ENCODE measurements around the gene THSD4. TPM values are rescaled to one million over a fixed set of nuclear protein-coding genes. Genes with fewer than 3 reads are reported as not detected.

Gene THSD4
- total and polyA plus RNA-seq, 9 of the 15 experiments (the other 6 are each of a cell fraction or from before 2014, with no cell fraction given), result 0.04 TPM; not detected in 5

GRCh38 chr15:71219101-71219500, 103.8 kb downstream of the THSD4 start:
- ChIA-PET POLR2A (no interaction called here), CTCF (ENCODE audit: low intra/inter-chr PET ratio) (no interaction called here)
- in situ Hi-C loops (cut with MboI) (no loop called here), intact Hi-C loops (cut with micrococcal nuclease) (no loop called here)
- Histone ChIP-seq H2AFZ (ENCODE audit: low read depth, low read length) (no peak overlapping the region), H3K4me2 (ENCODE audit: insufficient read depth, low read length) (no peak overlapping the region), H3K9me3 (replicated peaks; ENCODE audit: control insufficient read depth, insufficient read depth, low read depth, low read length) (no peaks in the 10 kb centered on the region), H3K4me3 (no peak overlapping the region), H3K9me1 (ENCODE audit: control insufficient read depth, insufficient read depth, low read length) (no peaks in the 10 kb centered on the region), H4K20me1 (replicated peaks; ENCODE audit: control insufficient read depth, insufficient read depth, low read length) (no peaks in the 10 kb centered on the region), H3K4me1 (replicated peaks in 1 of 2; ENCODE audit: control insufficient read depth in 2 of 2, insufficient read depth in 2 of 2, low read length in 2 of 2) (no peaks in the 10 kb centered on the region), H3K79me2 (ENCODE audit: control insufficient read depth, insufficient read depth, low read length) (no peaks in the 10 kb centered on the region), H3K27me3 (ENCODE audit: control insufficient read depth in 2 of 2, insufficient read depth in 2 of 2, low read length in 2 of 2) (no peaks in the 10 kb centered on the region; a peak in 2 of 5 replicates), H3K27ac (ENCODE audit: extremely low read depth, low read depth, low read length) (no peak overlapping the region), H3K9ac (ENCODE audit: insufficient read depth in 1 of 2, low read depth in 2 of 2, low read length in 2 of 2) (no peak overlapping the region), H3K36me3 (ENCODE audit: control insufficient read depth, insufficient read depth, low read length) (no peaks in the 10 kb centered on the region)
- FAIRE-seq (no peak), ATAC-seq (no peak), DNase-seq (ENCODE audit: extremely low read depth in 1 of 4, low spot score in 3 of 4) (no peak)
- WGBS (ENCODE audit: insufficient coverage, low coverage, missing lambda C conversion rate), result 0% methylated on average over 4 of the region's 4 CpGs
- BruUV-seq (replicated peaks), result no TSS peak
- no peak for TF ChIP-seq SMAD3 (CRISPR knock-in tag; conservative IDR thresholded peaks at IDR 0.05)
- TF ChIP-seq ZNF263 (CRISPR knock-in tag; IDR thresholded peaks at IDR 0.05; ENCODE audit: borderline replicate concordance), result no peak
- no peak for TF ChIP-seq ZNF639 (CRISPR knock-in tag; conservative IDR thresholded peaks at IDR 0.05 in 1 of 2, IDR thresholded peaks at IDR 0.05 in 1 of 2)
- TF ChIP-seq EHMT2 (IDR thresholded peaks at IDR 0.05), result no peak
- no peak for TF ChIP-seq ZNF239 (CRISPR knock-in tag; IDR thresholded peaks at IDR 0.05)
- no peak for TF ChIP-seq ZNF41 (CRISPR knock-in tag; conservative IDR thresholded peaks at IDR 0.05)
- TF ChIP-seq RBM39 (optimal IDR thresholded peaks at IDR 0.05; ENCODE audit: low read depth, low read length), result no peak
- TF ChIP-seq NUFIP1 (IDR thresholded peaks at IDR 0.05; ENCODE audit: partially characterized antibody), result no peak
- TF ChIP-seq ZNF165 (CRISPR knock-in tag; IDR thresholded peaks at IDR 0.05; ENCODE audit: borderline replicate concordance), result no peak
- TF ChIP-seq KAT2B (IDR thresholded peaks at IDR 0.05; ENCODE audit: low read depth, low read length), result no peak
- TF ChIP-seq CAMTA2 (CRISPR knock-in tag; conservative IDR thresholded peaks at IDR 0.05), result no peak
- TF ChIP-seq ZNF609 (CRISPR knock-in tag; IDR thresholded peaks at IDR 0.05; ENCODE audit: borderline replicate concordance), result no peak
- TF ChIP-seq ZNF561 (CRISPR knock-in tag; conservative IDR thresholded peaks at IDR 0.05), result no peak
- no peak for TF ChIP-seq ZNF431 (CRISPR knock-in tag; IDR thresholded peaks at IDR 0.05)
- TF ChIP-seq, protein P1, sequence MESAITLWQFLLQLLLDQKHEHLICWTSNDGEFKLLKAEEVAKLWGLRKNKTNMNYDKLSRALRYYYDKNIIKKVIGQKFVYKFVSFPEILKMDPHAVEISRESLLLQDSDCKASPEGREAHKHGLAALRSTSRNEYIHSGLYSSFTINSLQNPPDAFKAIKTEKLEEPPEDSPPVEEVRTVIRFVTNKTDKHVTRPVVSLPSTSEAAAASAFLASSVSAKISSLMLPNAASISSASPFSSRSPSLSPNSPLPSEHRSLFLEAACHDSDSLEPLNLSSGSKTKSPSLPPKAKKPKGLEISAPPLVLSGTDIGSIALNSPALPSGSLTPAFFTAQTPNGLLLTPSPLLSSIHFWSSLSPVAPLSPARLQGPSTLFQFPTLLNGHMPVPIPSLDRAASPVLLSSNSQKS (CRISPR knock-in tag; IDR thresholded peaks at IDR 0.05), result no peak
- no peak for TF ChIP-seq RNF2 (IDR thresholded peaks at IDR 0.05)
- TF ChIP-seq CREBBP (IDR thresholded peaks at IDR 0.05; ENCODE audit: low read depth, low read length), result no peak
